HG02852 (cell line): ENCODE results near the gene HES1.
A peak's percentile ranks its signal among the peaks of the same experiment; 100 is the strongest.

Experiments
- ATAC-seq: cut with Tn5 transposase; IDR thresholded peaks from one replicate; pipeline ENCODE4 v1.9.1; 2021; ENCODE audit warnings: mild to moderate bottlenecking, moderate library complexity; ENCODE audit not compliant: unreplicated experiment

The HES1 gene

DNA sequence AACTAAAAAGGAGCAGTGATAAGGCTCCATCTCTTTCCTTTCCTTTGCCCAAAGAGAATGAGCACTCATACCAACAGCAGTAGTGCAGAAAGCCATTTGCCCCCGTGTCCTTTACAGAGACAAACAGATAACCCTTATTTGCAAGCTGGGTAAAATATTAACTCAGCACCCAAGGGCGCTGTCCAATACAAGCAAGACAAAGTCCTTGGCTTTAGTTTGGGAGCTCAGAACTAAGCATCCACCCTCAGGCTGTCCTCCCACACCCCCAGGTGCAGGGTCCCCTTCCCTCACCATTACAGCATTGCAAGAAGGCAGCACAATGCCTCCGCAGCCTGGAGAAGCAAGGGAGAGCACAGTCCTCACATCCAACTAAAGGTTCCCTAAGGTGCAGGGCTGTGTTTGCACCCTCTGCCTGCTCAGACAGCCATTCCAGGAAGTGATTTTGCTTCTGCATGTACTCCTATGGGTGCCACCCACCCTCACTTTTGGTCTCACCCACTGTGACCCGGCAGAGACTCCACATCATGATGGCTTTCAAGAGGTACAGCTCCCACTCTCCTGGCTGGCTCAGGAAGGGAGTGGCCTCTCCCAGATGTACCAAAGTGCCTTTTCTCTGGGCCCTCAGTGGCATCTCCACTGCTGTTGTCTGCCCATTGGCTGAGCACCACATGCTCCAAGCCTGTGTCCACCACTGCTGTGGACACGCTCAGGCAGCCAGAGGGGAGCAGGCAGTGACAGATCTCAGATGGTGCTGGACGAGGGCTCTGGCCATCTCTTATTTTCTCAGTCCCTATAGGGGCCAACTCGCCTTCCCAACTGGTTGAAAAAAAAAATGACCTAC, 34.1 kb upstream of the HES1 start:
- ATAC-seq, result peak; percentile 7

DNA sequence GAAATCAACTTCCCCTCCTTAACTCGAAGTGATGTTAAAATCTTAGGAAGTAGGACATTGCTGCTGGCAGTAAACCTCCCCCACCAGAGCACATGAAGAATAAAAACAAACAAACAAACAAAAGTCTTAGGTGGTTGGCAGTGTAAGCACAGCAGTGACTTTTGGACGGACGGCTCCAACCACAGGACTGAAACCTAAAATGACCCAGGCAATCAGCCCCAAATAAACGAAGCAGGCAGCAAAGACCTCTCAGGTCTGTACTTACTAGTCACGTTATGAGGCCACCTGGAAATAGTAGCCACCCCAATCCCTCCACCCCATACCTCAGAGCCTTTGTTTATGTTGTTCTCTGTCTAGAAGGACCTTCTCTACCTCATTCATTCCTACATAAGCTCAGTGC, 33.5 kb upstream of the HES1 start:
- ATAC-seq, result peak; percentile 26

DNA sequence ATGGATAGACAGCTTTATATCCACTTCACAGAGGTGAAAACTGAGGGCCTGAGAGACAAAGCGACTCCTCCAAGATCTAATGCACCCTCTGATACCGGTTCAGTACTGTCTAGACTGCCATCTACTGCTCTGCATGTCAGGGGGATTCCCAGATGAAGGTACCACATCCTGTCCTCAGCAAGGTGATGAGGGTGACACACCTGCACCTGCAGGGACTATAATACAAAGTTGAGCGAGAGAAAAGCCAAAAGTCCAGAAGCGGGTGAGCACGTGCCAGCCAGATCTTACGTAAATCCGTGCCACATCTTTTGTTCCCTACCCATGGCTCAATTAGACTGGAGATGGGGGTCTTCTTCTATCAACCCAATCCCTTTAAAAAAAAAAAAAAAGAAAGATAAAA, 32.4 kb upstream of the HES1 start:
- ATAC-seq, result peak; percentile 24

DNA sequence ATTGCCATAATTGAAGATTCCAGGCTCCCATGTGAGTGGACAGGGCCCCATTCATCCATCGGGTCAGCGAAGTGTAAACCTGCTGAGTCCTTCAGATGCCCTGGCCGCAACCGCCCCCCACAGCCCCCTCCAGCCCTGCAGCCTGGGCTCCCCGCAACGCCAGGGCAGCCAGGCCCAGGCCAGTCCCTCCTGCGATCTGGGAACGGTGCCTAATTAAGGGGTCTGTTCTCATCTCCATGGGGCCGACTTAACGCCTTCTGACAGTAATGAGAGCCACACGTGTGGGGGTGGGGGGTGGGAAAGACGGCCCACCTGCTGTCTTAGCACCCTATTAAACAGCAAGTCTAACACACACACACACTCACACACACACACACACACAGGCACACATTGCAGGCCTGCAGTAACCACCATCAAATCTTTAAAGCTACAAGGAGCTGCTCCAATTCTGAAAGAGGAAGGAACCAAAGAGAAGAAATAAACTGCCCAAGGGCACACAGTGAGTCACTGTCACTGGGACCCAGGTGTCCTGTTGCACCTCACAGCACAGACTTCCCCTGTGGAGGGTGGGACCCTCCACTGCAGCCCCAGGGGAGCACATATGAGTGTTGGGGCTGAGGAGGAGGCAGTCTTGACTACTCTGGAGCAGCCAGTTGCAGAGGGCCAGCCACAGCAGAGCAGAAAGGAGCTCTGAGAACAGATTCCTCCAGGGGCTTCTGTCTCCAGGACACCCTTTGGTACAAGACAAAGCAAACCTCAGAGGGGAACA, 31.8 kb upstream of the HES1 start:
- ATAC-seq, result no peak

DNA sequence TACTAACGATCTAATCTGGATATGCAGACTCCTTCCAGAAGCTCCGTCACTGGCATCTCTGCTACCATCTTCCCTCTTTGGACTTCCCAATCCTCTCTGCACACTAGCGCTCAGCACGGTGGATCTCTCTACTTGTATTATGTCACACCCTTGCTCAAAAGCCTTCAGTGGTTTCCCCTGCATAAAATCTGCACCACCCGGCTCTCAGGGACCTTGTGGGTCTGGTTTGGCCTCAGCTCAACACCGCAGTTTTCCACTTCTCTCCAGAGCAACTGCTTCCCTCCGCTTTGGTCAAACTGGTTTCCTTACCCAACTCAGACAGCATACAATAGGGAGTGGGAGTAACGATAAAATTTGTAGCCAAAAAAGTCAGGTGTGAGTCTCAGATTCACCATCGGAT, 30.7 kb upstream of the HES1 start:
- ATAC-seq, result no peak

DNA sequence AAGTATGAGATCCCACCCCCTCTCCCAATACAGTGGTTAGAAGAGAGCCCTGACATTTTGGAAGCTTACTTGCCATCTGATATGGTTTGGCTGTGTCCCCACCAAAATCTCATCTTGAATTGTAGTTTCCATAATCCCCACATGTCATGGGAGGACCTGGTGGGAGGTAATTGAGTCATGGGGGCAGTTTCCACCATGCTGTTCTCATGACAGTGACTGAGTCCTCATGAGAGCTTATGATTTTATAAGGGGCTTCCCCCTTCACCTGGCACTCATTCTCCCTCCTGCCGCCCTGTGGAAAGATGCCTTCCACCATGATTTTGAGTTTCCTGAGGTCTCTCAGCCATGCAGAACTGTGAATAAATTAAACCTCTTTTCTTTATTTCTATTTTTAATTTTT, 28.8 kb upstream of the HES1 start:
- no peak for ATAC-seq

DNA sequence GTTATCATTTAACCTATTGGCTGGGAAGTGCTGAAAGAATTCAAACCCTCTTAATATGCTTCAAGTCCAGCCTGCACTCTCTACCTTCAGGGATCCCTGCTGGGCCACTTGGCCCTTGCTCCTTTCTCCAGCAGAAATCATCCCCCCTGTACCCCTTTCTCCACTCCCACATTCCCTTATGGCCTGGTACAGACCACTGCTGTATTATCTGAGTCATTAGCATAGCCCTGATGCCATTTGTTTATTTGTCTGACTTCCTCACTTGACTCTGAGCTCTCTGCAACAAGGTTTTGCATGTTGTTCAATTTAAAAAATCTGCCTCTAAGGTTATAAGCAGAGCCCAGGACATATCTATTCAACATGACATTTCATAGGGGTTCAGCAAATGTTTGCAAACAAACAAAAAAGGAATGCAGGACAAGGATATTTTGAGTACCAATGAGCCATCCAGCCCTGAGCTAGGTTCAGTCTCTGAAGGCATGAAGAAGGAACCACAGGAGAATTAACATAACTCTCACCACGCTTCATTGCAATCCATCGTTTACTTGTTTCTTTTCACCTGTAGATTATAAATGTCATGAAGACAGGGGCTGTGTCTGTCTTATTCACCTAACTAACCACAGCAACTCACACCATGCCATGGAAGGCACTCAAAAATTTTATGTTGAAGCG, 26.6 kb upstream of the HES1 start:
- no peak for ATAC-seq

DNA sequence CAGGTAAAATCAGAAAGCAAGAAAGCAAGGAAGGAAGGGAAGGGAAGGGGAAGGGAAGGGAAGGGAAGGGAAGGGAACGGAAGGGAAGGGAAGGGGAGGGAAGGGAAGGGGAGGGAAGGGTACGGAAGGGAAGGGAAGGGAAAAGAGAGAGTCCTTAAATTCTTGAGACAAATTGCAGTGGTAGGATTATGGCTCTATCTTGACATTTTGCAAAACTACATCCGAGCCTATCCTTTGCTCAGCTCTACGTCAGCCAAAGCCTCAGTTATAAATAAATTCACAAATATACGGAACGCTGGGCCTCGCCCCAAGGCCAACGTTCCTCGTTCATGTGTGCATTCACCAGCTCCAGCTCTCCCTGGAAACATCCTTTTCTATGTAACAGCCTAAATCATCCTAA, 25.5 kb upstream of the HES1 start:
- ATAC-seq, result no peak

DNA sequence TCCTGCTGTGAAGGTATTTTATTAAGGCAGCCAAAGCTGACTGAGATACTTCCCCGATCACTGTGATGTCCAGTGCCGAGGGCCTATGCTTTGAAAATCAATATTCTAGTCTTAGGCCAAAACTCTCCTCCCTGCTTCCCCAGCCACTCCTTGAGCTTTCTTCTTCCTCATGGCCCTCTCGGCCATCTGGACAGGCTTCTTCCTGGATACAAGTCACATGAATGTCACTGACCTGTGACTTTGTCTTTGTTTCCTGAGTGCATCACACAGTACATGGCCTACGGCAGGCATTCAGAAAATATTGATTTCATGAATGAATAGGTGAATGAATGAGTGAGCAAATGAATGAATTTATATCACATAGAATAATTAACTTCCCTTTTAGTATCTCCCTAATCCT, 24.6 kb upstream of the HES1 start:
- no peak for ATAC-seq

DNA sequence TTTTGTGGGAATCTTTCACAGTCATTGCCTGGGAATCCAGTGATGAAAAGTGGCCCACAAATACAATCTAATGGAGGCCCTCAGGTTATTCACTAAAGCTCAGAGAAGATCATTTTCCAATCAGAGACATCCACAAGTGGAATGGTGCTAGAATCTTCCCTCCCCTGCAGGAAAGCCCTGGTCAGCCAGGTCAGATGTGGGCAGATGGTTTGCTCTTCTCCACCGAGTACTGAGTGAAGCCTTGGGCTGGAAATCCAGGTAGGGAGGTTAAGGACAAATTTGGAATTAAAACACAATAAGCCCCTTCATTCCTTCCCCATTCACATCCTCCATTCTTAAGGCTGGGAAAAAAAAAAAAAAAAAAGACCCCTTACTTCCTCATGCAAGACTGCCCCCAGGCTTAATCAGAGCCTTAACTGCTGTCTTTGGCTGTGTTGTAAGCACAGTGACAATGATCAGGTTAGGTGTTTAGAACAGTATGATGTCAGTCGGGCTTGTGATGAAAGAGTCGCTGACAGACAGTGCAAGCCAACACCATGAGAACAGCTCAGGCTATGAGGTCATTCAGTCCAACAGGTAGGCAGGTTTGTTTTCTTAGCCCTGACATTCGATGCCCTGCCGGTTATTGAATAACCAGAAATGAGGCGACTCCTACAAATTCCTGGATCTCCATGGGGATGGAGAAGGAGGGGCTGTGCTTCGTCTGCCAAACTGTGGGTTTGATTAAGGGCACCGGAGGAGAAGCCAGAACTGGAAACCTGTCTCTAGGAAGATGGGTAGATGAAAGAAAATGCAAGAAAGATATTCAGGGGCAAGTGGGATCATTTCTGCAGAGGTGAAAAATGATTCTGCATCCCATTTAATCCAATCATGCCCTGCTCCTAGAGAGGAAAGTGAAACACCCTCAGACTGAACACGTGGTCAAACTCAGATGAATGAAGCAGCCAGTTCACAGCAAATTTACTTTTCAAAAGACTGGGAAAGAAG, 23.5 kb upstream of the HES1 start:
- no peak for ATAC-seq

DNA sequence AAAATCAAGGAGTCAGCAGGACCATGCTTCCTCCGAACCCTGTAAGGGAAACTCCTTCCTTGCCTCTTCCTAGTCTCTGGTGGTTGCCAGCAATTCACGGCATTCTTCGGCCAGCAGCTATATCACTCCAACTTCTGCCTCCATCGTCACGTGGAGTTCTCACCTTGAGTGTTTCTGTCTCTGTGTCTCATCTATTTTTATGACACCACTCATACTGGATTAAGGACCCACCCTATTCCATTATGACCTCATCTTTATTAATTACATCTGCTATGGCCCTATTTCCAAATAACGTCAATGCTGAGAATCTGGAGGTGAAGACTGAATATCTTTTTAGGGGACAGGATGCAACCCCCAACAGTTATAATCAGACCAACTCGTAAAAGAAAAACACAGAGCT, 21.8 kb upstream of the HES1 start:
- no peak for ATAC-seq

DNA sequence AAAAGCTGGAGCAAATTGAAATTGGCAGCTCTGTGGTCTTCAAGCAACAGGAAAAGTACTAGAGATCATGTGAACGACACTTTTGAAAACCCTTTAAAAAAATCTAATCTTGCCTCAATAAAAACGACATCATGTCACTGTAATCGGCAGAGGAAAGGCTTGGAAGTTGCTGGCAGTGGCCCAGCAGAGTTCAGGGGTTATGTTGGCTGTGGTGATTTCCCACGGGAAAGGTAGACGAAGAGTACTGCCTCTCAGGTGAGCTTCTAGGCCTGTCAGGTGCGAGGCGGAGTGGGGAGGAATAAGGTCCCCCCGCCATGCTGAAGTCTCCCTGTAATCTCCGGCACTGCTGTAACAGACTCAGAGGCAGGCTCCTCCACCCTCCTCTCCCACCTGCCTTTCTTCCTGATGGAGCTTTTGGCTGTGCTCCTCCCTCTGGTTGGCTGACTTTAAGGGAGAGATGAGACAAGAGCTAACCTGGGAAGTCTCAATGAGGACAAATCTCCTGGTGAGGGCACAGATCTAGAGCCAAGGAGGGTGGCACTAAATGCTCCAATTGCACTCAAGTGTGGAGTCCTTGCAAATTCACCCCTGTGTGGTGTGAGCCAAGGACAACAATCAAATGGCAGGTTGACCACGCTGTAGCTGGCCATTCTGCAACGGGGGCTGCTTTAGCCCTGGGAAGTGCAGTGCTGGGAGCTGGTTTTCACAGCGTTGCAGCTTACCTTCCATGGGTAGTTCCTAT, 18.7 kb upstream of the HES1 start:
- ATAC-seq, result no peak

DNA sequence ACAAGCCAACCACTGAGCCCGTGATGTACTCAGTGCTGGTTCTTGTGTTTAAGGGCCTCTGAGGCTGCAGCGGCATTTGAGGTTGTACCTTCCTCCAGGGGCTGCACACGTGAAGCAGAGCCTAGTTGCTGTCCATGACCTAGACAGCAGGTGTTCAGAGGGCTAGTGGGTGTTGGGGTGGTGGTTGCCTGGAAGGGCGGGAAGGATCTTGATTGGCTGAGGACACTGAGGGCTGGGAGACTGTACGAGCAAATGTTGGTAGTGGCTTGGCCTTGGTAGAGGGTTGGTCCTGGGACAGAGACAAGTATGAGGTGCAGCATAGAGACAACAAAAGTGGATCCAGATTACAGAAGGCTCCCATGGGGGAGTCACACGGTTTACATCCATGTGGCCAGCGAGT, 17.0 kb upstream of the HES1 start:
- no peak for ATAC-seq

DNA sequence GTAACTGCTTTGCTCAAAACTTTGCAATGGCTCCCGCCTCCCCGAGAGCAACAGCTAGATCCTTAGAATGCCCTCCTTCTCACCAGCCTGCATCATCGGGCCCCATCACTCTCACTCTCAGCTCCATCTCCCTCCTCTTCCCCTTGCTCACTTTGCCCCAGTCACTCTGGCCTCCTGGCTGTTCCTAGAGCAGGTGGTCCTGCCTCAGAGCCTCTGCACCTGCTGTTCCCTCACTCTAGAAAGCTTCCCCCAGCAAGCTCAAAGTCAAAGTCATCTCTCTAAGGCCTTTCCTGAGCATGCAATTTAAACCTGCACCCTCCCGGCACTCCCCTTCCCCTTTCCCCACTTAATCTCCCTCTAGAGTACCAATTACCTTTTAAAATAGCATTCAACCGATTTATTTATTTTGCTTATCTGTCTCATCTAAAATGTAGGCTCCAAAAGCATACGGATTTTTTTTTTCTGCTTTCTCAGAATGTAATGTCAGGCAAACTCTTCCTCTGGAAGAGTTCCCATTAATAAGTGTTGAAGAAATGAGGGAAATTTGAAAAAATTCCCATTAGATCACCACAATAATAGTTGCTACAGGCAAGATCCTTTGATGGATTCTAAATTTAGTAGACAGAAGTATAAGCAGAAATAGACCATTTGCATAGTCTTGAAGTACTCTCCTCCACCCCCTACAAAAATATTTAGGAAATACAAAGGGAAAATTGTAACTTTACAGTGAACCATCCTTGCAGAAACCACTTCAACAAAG, 15.9 kb upstream of the HES1 start:
- no peak for ATAC-seq

DNA sequence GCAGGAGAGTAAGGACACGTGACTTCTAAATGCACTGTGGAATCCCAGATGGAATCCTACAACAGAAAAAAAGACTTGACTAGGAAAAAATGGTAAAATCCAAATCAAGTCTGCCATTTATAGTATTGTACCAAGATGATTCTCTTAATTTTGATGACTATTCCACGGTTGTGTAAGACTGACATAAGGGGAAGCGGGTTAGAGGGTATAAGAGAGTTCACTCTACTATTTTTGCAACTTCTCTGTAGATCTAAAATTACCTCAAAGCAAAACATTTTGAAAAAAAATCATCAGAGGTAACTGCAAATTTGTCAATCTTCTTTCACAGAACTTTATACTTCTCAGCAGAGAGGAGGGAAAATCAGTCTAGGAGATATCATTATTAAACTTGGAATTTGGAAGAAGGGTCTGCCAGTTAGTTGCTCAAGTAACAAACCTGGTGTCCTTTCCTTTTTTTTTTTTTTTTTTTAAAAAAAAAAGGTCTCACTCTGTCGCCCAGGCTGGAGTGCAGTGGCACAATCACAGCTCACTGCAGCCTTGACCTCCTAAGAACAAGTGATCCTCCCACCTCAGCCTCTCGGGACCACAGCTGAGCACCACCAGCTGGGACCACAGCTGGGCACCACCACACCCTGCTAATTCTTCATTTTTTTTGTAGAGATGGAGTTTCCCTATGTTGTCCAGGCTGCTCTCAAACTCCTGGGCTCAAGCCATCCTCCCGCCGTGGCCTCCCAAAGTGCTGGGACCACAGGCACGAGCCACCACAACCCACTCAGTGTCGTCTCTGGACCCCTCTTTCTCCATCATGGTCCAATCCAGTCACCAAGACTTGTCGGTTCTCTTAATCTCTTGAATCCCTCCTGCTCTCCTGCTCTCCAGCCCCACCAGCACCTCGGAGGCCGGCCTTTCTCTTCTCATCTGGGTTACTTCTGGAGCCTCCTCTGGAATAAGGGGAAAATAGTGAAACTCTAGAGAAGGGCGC, 14.9 kb upstream of the HES1 start:
- ATAC-seq, result no peak

DNA sequence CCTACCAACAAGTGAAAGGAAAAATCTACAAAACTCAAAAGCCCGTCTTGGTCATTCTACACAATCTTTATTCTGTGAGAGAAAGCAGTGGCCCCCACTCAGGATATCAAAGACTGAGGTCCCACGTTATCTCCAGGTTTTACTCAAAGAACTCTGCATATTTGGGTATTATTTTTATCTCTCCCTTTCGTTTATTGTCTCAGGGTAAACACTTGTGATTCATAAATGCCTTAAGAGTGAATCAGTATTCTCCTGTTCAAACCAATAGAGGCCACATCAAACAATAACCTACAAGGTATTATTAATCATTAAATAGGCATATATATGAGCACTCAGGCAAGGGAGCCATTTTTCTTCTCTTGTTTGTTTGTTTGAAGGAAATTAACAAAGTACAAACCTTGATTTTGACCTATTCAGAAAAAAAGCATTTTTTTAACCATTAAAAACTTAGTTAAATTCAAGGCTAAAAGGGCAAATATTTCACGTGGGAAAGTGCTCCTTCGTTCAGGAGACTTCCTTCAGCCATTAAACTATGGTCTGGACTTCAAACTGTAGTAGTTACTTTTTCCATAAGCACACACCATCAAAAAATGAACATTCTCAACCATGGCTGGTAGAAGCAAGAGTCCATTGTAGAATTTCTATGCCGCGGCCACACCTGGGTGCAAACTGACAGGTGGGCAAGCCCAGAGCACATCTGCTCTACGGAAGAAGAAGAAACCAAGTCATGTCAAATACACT, 13.9 kb upstream of the HES1 start:
- ATAC-seq, result no peak

DNA sequence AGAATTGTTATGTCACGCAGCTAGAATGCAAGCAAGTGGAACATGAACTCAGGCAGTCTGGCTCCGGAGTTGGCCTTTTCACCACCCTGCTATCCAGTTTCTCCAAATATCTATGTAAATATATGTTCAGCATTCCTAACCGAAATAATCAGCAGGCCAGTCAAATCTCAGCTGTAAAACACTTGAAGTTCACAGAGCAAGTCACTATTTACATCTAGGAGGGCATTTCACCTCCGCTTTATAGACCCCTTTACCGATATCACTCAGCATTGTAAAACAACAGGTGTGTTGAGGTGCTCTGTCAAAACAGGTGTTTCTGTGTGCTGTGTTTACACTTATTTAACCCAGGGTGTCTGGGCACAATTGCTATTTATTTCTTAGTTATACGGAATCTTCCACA, 12.2 kb upstream of the HES1 start:
- no peak for ATAC-seq
